Stomach smooth muscle (tissue), 2 donors: ENCODE data around the gene TWIST2.

ENCODE experiments used
- H3K27ac ChIP-seq: one replicate; pipeline ENCODE4 v1.7.0; 2013; ENCODE audit warnings: mild to moderate bottlenecking, low read length, inconsistent platforms
- H3K27me3 ChIP-seq, 2 donors: one replicate each; pipeline ENCODE4 v1.7.0; 2013; ENCODE audit warnings: low read length in 2 of 2; ENCODE audit not compliant: insufficient read depth in 2 of 2, control insufficient read depth in 1 of 2
- H3K36me3 ChIP-seq, 2 donors: one replicate each; pipeline ENCODE4 v1.7.0; 2013; ENCODE audit warnings: low read length in 2 of 2; ENCODE audit not compliant: control insufficient read depth in 2 of 2, insufficient read depth in 2 of 2
- H3K4me1 ChIP-seq: one replicate; pipeline ENCODE4 v1.7.0; 2013; ENCODE audit warnings: low read length; ENCODE audit not compliant: control insufficient read depth, insufficient read depth
- H3K4me3 ChIP-seq, 2 donors: one replicate each; pipeline ENCODE4 v1.7.0; 2013; ENCODE audit warnings: low read length in 2 of 2
- H3K9ac ChIP-seq, 2 donors: one replicate each; pipeline ENCODE4 v1.7.0; 2013; ENCODE audit warnings: low read length in 2 of 2, mild to moderate bottlenecking in 1 of 2
- H3K9me3 ChIP-seq, 2 donors: one replicate each; pipeline ENCODE4 v1.7.0; 2013; ENCODE audit warnings: low read length in 2 of 2; ENCODE audit not compliant: control insufficient read depth in 2 of 2
- donor health status: healthy.
- donor health status: Pancreatic carcinoma.

The TWIST2 gene

DNA sequence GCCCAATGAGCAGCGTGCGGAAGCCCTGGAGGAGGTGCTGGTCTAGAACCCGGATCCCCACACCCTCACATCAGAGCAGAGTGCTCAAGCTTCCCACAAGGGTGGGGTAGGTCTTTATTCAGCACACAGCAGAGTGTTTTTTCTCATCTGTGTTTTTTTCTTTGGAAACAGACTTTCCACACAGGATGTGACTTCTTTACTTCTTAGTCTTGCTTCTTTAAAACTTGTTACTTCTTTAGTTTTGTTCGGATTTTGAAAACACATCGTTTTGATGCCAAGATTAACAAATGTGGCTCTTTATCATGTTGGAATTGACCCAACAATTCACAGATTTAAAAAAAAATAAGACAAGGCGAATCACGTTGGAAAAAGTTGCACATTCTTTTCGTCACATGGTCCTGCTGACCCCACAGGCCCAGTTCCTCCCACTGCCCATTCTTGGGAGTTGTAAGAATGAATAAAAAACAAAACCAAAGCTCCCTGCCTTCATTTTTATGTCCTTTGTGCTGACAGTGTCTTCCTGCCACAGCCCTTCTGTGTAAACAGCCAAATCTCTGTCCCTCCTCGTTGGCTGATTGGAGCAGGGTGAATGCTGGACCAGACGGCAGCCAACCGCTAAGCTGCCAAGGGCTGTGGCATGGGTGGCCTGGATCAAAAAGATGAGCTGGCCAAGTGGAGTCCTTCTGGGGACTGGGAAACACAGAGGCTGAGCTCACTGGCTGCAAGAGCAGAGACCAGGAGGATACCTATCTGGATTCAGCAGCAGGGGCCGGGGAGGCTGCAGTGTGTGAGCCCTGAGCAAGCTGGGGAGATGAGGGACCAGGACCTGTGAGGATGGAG is 81.6 kb downstream of the TWIST2 start:
- H3K36me3 ChIP-seq, result no peaks in the 10 kb centered on the region
- no peak overlapping the region for H3K9ac ChIP-seq
- no peaks in the 10 kb centered on the region for H3K9me3 ChIP-seq
- H3K4me1 ChIP-seq, result peaks cover 10% of the 10 kb centered on the region
- H3K27me3 ChIP-seq, result peaks cover 3 to 4% of the 10 kb centered on the region in 2 donors
- no peak overlapping the region for H3K4me3 ChIP-seq
- no peak overlapping the region for H3K27ac ChIP-seq

DNA sequence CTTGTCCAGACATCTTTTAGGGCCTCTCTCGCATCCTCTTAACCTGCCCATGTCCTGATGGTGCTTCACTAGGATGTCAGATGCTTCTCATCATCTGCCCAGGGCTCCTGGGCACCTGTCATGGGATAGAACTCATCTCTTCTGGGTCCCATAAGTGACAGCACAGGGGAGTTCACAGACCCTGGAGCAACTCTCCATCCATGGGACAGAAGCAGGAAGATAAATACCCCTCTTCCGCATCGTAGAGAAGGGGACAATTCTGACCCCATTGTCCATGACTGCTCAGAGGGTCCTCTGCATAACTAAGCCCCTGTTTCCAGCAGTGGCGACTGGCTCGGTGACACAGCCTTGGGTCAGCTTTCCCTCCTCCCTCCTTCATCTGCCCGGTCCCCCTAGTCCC is 82.3 kb downstream of the TWIST2 start:
- H3K4me1 ChIP-seq, result peaks cover 10% of the 10 kb centered on the region
- H3K4me3 ChIP-seq, result no peak overlapping the region
- H3K27ac ChIP-seq, result no peak overlapping the region
- H3K36me3 ChIP-seq, result no peaks in the 10 kb centered on the region
- no peaks in the 10 kb centered on the region for H3K9me3 ChIP-seq
- no peak overlapping the region for H3K9ac ChIP-seq
- H3K27me3 ChIP-seq, result peaks cover 0 to 4% of the 10 kb centered on the region in 2 donors

DNA sequence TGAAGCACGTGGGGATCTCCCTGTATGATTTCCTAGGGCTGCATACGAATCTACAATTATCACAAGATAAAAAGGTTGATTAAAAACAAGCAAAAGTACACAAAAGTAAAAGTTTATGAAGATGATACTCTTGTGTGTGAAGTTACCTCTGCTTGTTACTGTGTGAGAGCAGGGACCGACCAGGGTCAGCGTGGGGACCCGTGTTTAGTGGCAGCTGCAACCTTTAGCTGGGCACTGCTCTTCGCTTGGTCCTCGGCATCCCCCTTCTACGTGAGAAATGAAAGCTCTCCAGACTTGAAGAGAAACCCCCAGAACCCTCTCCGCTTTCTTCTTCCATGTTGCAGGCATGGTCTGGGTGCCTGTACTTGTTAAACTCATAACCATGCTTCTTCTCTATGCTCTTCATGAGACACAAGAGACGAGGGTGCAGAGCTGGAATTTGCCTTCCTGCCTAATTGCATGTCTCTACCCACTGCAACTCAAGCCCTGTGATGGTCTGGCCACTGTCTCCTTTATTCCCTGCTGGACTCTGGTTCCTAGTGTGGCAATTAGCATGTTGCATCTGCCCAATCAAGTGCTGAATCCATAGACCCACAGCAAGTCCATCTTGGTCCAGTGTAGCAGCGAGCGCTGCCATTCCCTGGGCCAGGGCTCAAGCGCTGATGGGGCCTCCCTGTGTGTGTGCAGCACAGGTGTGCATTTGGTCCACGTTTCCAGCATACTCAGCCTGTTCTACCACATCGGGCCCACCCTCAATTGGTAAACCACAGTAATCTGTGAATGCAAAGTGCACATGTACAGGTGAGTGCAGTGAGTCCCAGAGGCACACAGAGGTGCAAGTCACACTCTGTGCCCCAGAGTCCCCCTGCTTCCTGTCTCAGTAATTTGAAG is 88.5 kb downstream of the TWIST2 start:
- no peaks in the 10 kb centered on the region for H3K9me3 ChIP-seq

DNA sequence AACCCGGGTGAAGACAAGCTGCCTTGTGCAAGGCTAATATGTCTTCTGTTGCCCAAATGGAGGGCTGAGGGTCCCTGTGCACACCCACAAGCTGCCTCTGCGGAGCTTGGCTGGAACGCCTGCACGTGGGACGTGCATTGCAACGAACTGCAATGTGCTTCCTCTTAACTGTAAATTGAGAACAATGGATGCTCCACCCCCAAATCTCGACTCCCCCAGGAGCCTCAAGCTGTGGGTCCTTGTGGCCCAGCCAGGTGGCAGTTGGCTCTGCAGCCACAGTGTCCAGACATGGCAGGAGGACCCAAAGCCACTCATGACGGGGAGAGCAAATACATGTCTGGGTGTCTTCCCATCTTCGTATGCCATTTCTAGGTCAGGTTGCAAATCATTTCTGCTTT is 90.1 kb downstream of the TWIST2 start:
- H3K9me3 ChIP-seq, result no peaks in the 10 kb centered on the region
- no peaks in the 10 kb centered on the region for H3K27me3 ChIP-seq
- no peak overlapping the region for H3K9ac ChIP-seq
- H3K27ac ChIP-seq, result no peak overlapping the region
- no peaks in the 10 kb centered on the region for H3K36me3 ChIP-seq
- H3K4me1 ChIP-seq, result peaks cover 8% of the 10 kb centered on the region
- H3K4me3 ChIP-seq, result no peak overlapping the region

More for the DNA sequence above, 88.5 kb downstream of the TWIST2 start:
- no peaks in the 10 kb centered on the region for H3K27me3 ChIP-seq
- no peak overlapping the region for H3K27ac ChIP-seq
- no peaks in the 10 kb centered on the region for H3K36me3 ChIP-seq
- H3K4me1 ChIP-seq, result peaks cover 8% of the 10 kb centered on the region
- no peak overlapping the region for H3K9ac ChIP-seq
- H3K4me3 ChIP-seq, result no peak overlapping the region

DNA sequence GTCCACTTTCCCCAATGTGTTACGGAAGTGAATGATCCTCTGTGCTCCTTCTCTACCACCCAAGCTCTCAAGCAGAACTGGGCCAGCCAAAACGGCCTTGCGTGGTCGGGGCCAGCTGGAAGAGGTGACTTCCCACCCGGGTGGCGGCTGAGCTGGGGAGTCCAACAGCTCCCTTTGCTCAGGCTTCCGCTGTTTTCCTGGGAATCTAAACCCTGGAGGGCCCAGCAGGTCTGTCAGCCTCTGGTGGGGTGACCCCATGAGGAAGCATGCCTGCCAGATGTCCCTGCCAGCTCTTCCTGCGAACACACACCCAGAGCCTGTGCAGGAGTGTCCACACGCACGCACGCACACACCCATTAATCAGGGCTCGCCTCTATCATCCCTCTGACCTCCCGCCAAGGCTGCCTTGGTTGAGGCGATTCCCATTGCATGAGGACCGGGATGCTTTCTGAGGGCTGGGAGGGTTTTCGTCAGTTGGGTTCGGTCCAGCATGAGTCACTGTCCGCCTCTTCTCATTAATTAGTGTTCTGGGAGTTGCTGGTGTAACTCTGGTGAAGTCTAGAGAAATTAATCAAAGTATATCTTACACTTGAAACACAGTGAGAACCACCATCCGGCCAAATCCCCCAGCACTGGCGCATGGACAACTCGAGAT is 90.6 kb downstream of the TWIST2 start:
- H3K9me3 ChIP-seq, result no peaks in the 10 kb centered on the region
- H3K36me3 ChIP-seq, result no peaks in the 10 kb centered on the region
- H3K9ac ChIP-seq, result no peak overlapping the region
- no peak overlapping the region for H3K27ac ChIP-seq
- H3K27me3 ChIP-seq, result no peaks in the 10 kb centered on the region
- no peak overlapping the region for H3K4me3 ChIP-seq
- peaks cover 8% of the 10 kb centered on the region for H3K4me1 ChIP-seq

DNA sequence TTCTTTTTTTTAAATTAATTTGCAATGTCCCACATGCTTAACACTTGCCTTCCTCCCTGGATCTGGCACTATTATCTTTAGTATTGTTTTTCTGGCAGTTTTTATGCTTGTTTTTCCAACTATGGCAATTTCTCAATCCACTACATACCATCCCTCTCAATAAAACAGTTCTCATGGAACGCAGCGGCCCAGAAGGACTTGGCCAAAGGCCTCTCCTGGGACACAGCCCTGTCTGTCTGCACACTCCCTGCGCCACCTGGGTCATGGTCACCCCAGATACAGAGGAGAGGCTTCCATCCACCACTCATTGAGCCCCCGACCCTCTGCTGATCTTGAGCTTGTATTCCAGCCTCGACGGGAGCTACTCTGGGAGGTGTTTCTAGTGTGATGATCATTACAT is 91.2 kb downstream of the TWIST2 start:
- Histone ChIP-seq H3K4me1 (peaks cover 8% of the 10 kb centered on the region), H3K9ac (no peak overlapping the region), H3K27ac (no peak overlapping the region), H3K9me3 (no peaks in the 10 kb centered on the region), H3K4me3 (no peak overlapping the region), H3K27me3 (no peaks in the 10 kb centered on the region), H3K36me3 (no peaks in the 10 kb centered on the region)

DNA sequence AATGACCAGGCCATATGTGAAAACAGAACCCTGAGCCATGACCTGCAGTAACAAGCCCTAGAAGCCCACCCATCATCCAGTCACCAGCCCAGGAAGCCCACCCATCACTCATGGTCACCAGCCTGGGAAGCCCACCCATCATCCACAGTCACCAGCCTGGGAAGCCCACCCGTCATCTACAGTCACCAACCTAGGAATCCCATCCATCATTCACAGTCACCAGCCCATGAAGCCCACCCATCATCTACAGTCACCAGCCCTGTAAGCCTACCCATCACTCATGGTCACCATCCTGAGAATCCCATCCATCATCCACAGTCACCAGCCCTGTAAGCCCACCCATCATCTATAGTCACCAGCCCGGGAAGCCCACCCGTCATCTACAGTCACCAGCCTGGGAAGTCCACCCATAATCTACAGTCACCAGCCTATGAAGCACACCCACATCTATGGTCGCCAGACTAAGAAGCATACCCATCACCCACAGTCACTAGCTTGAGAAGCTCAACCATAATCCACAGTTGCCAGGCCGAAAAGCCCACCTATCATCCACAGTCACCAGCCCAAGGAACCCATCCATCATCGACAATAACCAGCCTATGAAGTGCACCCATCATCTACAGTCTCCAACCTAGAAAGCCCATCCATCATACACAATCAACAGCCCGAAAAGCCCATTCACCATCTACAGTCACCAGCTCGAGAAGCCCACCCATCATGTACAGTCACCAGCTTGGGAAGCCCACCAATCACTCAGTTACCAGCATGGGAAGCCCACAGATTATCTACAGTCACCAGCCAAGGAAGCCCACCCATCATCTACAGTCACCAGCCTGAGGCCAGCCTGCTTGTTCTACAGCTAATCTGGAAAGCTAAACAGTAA is 91.9 kb downstream of the TWIST2 start:
- Histone ChIP-seq H3K27ac (no peak overlapping the region), H3K9ac (no peak overlapping the region)

DNA sequence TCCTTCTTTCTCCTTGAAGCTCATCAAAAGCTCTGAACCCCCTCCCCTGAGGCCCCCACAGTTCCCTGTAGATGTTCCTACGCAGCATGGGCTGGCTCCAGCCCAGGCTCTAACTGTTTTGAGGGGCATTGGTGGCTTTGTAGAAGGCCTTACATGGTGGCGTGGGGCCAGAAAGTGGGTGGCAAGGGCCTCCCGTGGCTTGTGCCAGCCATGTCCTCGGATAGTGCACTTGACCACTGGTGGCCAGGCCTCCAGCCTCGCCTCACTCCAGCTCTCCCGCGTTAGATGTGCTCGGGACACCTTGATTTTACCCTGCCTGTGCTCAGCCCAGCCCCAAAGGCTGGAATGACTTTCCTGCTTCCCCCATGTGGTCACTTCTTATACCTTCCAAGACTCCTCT is 92.9 kb downstream of the TWIST2 start:
- Histone ChIP-seq H3K4me3 (no peak overlapping the region), H3K4me1 (peaks cover 8% of the 10 kb centered on the region), H3K9ac (no peak overlapping the region), H3K36me3 (no peaks in the 10 kb centered on the region), H3K27me3 (no peaks in the 10 kb centered on the region), H3K27ac (no peak overlapping the region), H3K9me3 (no peaks in the 10 kb centered on the region)

More for the DNA sequence above, 91.9 kb downstream of the TWIST2 start:
- Histone ChIP-seq H3K4me3 (no peak overlapping the region), H3K27me3 (no peaks in the 10 kb centered on the region), H3K36me3 (no peaks in the 10 kb centered on the region), H3K4me1 (peaks cover 8% of the 10 kb centered on the region), H3K9me3 (no peaks in the 10 kb centered on the region)

DNA sequence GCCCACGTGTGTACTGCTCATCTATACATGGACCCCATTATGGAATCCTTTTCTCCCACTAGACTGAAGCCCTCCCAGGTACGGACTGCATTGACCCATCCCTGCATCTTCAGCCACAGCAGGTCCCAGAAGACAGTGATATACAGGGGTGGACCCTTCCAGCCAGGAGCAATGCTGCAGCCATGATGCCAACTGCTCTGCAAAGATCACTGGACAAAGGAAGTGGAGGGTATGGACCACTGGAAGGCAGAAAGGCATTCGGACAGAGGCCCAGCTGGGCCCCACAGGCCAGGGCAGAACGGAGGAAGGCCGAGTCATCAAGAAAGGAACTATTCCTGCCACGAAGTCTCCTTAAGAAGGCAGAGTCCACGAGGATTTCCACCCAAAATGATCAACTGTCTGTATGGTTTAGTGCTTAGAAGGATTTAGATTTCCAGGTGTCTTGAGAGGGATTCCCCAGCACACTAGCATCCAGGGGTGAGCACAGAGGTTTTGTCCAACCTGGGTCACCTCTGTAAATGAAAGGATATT is 93.4 kb downstream of the TWIST2 start:
- Histone ChIP-seq H3K27ac (no peak overlapping the region), H3K9me3 (no peaks in the 10 kb centered on the region), H3K27me3 (no peaks in the 10 kb centered on the region), H3K4me1 (peaks cover 10% of the 10 kb centered on the region), H3K36me3 (no peaks in the 10 kb centered on the region), H3K9ac (no peak overlapping the region), H3K4me3 (no peak overlapping the region)
